ENCODE measurements around the gene ZDHHC8.

- no peak for TF ChIP-seq CTCF (IDR thresholded peaks at IDR 0.05)
- TF ChIP-seq POLR2A (IDR thresholded peaks at IDR 0.05) = no peak
Observed at GRCh38 chr22:20099099-20099711, 32.4 kb upstream of the ZDHHC8 start.
